Fibroblast of lung (primary cell): ENCODE measurements around the gene UQCC5. TPM values are rescaled to one million over a fixed set of nuclear protein-coding genes. Genes with fewer than 3 reads are reported as not detected.

Experiments
- DNase-seq, 2 donors: peaks; one replicate each; pipeline versions ENCODE4 v3.0.0 to v3.0.0-alpha.2; 2010; ENCODE audit warnings: low read depth in 2 of 2
- H2AFZ ChIP-seq: 2 replicates; pipeline ENCODE4 v1.5.1; 2012; ENCODE audit warnings: low read length, control low read depth, inconsistent platforms
- H3K27ac ChIP-seq: 2 replicates; pipeline ENCODE4 v1.5.1; 2011; ENCODE audit warnings: low read length, control low read depth; ENCODE audit not compliant: insufficient read depth
- H3K27me3 ChIP-seq: 2 replicates; pipeline ENCODE4 v1.5.1; 2011; ENCODE audit warnings: mild to moderate bottlenecking, low read length; ENCODE audit not compliant: control insufficient read depth, insufficient read depth
- H3K36me3 ChIP-seq: 2 replicates; pipeline ENCODE4 v1.5.1; 2011; ENCODE audit warnings: low read length; ENCODE audit not compliant: control insufficient read depth, insufficient read depth
- H3K4me1 ChIP-seq: 2 replicates; pipeline ENCODE4 v1.5.1; 2011; ENCODE audit warnings: low read length; ENCODE audit not compliant: control insufficient read depth, insufficient read depth; ENCODE audit errors: extremely low read depth
- H3K4me2 ChIP-seq: 2 replicates; pipeline ENCODE4 v1.5.1; 2011; ENCODE audit warnings: low read length, control low read depth; ENCODE audit not compliant: insufficient read depth; ENCODE audit errors: extremely low read depth
- H3K4me3 ChIP-seq, 4 experiments: fragments of 200-600 bp in 1 of 4; sonication (generic) in 1 of 4; replicated peaks in 1 of 4; 2 replicates each; pipeline ENCODE4 v1.5.1; 2011 to 2016; ENCODE audit warnings: low read length in 4 of 4, low read depth in 3 of 4, mild to moderate bottlenecking in 3 of 4, control low read depth in 2 of 4, inconsistent platforms in 1 of 4, mixed read lengths in 1 of 4; ENCODE audit not compliant: insufficient read depth in 1 of 4; ENCODE audit errors: control extremely low read depth in 1 of 4
- H3K79me2 ChIP-seq: 2 replicates; pipeline ENCODE4 v1.5.1; 2012; ENCODE audit warnings: mild to moderate bottlenecking, low read length, inconsistent platforms; ENCODE audit not compliant: control insufficient read depth, insufficient read depth
- H3K9ac ChIP-seq: 2 replicates; pipeline ENCODE4 v1.5.1; 2011; ENCODE audit warnings: mild to moderate bottlenecking, low read length, control low read depth; ENCODE audit not compliant: insufficient read depth
- H3K9me3 ChIP-seq: 2 replicates; pipeline ENCODE4 v1.5.1; 2012; ENCODE audit warnings: low read depth, low read length; ENCODE audit not compliant: control insufficient read depth, insufficient read depth
- H4K20me1 ChIP-seq: 2 replicates; pipeline ENCODE4 v1.5.1; 2011; ENCODE audit warnings: low read length; ENCODE audit not compliant: control insufficient read depth, insufficient read depth; ENCODE audit errors: extremely low read depth
- CTCF ChIP-seq, 2 donors: IDR thresholded peaks in 1 of 2; conservative IDR thresholded peaks in 1 of 2; 1 replicate in 1 of 2; 2 replicates in 1 of 2; pipeline ENCODE4 v1.5.1; 2011 to 2012; ENCODE audit warnings: low read length in 2 of 2, control low read depth in 1 of 2, inconsistent platforms in 1 of 2, low read depth in 1 of 2, mild to moderate bottlenecking in 1 of 2
- EZH2 ChIP-seq: IDR thresholded peaks from 2 replicates; pipeline ENCODE4 v1.5.1; 2012; ENCODE audit warnings: low read length, control low read depth, mild to moderate bottlenecking; ENCODE audit errors: missing control alignments
- polyA plus RNA-seq, 2 donors: library from polyadenylated mRNA; depleted of rRNA in 1 of 2; stranded (reverse) in 1 of 2; unstranded in 1 of 2; fragments of >200 nt; gene quantifications; 2 replicates each; pipeline ENCODE4 v1.2.1, GENCODE V29; 2011 to 2012; ENCODE audit warnings: missing spikeins in 1 of 2
- total RNA-seq: library from RNA; depleted of rRNA; stranded (reverse); fragments of >200 nt; gene quantifications from 2 replicates; pipeline ENCODE4 v1.2.1, GENCODE V29; 2014

Gene UQCC5
- total and polyA plus RNA-seq, 2 donors (not counting 1 experiment from before 2014, with no cell fraction given) = 9.4 to 13.8 TPM

GRCh38 chr3:52520716-52521487 lies 15.5 kb upstream of the UQCC5 start:
- H3K79me2 ChIP-seq = no peaks in the 10 kb centered on the region
- H3K4me3 ChIP-seq = no peak overlapping the region
- H3K36me3 ChIP-seq = peaks cover 17% of the 10 kb centered on the region
- H3K4me1 ChIP-seq = peaks cover 5% of the 10 kb centered on the region
- no peak overlapping the region for H3K4me2 ChIP-seq
- H2AFZ ChIP-seq = no peak overlapping the region
- H3K27me3 ChIP-seq = no peaks in the 10 kb centered on the region
- H4K20me1 ChIP-seq = no peaks in the 10 kb centered on the region
- no peaks in the 10 kb centered on the region for H3K9me3 ChIP-seq
- DNase-seq = no peak
- no peak overlapping the region for H3K27ac ChIP-seq
- no peak overlapping the region for H3K9ac ChIP-seq
- TF ChIP-seq EZH2 = no peak
- no peak for TF ChIP-seq CTCF (conservative IDR thresholded peaks at IDR 0.05 in 1 of 2, IDR thresholded peaks at IDR 0.05 in 1 of 2; ENCODE audit: low read depth in 1 of 2, low read length in 2 of 2)

GRCh38 chr3:52521488-52521824 lies 14.9 kb upstream of the UQCC5 start:
- H3K4me3 ChIP-seq = no peak overlapping the region
- TF ChIP-seq EZH2 (no peak), CTCF (conservative IDR thresholded peaks at IDR 0.05 in 1 of 2, IDR thresholded peaks at IDR 0.05 in 1 of 2; ENCODE audit: low read depth in 1 of 2, low read length in 2 of 2) (no peak)
- H3K9ac ChIP-seq = no peak overlapping the region
- no peaks in the 10 kb centered on the region for H4K20me1 ChIP-seq
- no peaks in the 10 kb centered on the region for H3K79me2 ChIP-seq
- no peak overlapping the region for H3K27ac ChIP-seq
- H3K9me3 ChIP-seq = no peaks in the 10 kb centered on the region
- H3K4me2 ChIP-seq = no peak overlapping the region
- peaks cover 7% of the 10 kb centered on the region for H3K4me1 ChIP-seq
- DNase-seq = no peak
- peaks cover 22% of the 10 kb centered on the region for H3K36me3 ChIP-seq
- H3K27me3 ChIP-seq = no peaks in the 10 kb centered on the region
- no peak overlapping the region for H2AFZ ChIP-seq

GRCh38 chr3:52521881-52522650 lies 14.3 kb upstream of the UQCC5 start:
- H3K27me3 ChIP-seq = no peaks in the 10 kb centered on the region
- no peaks in the 10 kb centered on the region for H4K20me1 ChIP-seq
- H3K9me3 ChIP-seq = no peaks in the 10 kb centered on the region
- peaks cover 8% of the 10 kb centered on the region for H3K4me1 ChIP-seq
- peaks cover 23% of the 10 kb centered on the region for H3K36me3 ChIP-seq
- no peak overlapping the region for H2AFZ ChIP-seq
- H3K4me3 ChIP-seq = no peak overlapping the region
- no peak overlapping the region for H3K4me2 ChIP-seq
- no peaks in the 10 kb centered on the region for H3K79me2 ChIP-seq
- no peak overlapping the region for H3K27ac ChIP-seq
- DNase-seq = no peak
- TF ChIP-seq EZH2 (no peak), CTCF (conservative IDR thresholded peaks at IDR 0.05 in 1 of 2, IDR thresholded peaks at IDR 0.05 in 1 of 2; ENCODE audit: low read depth in 1 of 2, low read length in 2 of 2) (no peak)
- H3K9ac ChIP-seq = no peak overlapping the region
